H1 (cell line): Measurements from ENCODE around the gene SIK3. TPM values are rescaled to one million over a fixed set of nuclear protein-coding genes. Genes with fewer than 3 reads are reported as not detected.

Source experiments
- CTCF ChIA-PET: fragments of 300-600 bp; sonication (Branson Sonifier 250); formaldehyde crosslinking; loops from one replicate; lab custom pipeline; 2021; ENCODE audit not compliant: partially characterized antibody; lab: Charles Lee
- POLR2A ChIA-PET: fragments of 300-600 bp; sonication (Branson Sonifier 250); formaldehyde crosslinking; loops from one replicate; lab custom pipeline; 2021; ENCODE audit warnings: inconsistent platforms; ENCODE audit not compliant: partially characterized antibody; lab: Charles Lee
- DNase-seq, 2 experiments: peaks; one replicate each; pipeline versions ENCODE4 v3.0.0 to v3.0.0-alpha.2; 2010 to 2022; ENCODE audit warnings: low spot score in 2 of 2, low read depth in 1 of 2, mixed read lengths in 1 of 2
- FAIRE-seq: peaks from 2 replicates; lab custom pipeline; 2011; peaks lifted over from hg19 to GRCh38; lab: Jason Lieb, UNC
- H2AFZ ChIP-seq: 2 replicates; pipeline ENCODE4 v1.8.1; 2012; ENCODE audit warnings: low read length, inconsistent platforms
- H2AK5ac ChIP-seq: 2 replicates; pipeline ENCODE4 v1.6.1; 2013; ENCODE audit warnings: low read depth, low read length
- H2BK120ac ChIP-seq: replicated peaks from 2 replicates; pipeline ENCODE3; 2013; ENCODE audit warnings: low read depth, low read length, inconsistent platforms
- H2BK12ac ChIP-seq: 2 replicates; pipeline ENCODE4 v1.6.1; 2013; ENCODE audit warnings: low read depth, low read length
- H2BK15ac ChIP-seq: 2 replicates; pipeline ENCODE4 v1.6.1; 2013; ENCODE audit warnings: low read length
- H2BK20ac ChIP-seq: 2 replicates; pipeline ENCODE4 v1.6.1; 2013; ENCODE audit warnings: low read length
- H2BK5ac ChIP-seq: 2 replicates; pipeline ENCODE4 v1.6.1; 2013; ENCODE audit warnings: low read depth, low read length
- H3K14ac ChIP-seq: 2 replicates; pipeline ENCODE4 v1.6.1; 2013; ENCODE audit warnings: inconsistent platforms; ENCODE audit not compliant: insufficient read length
- H3K18ac ChIP-seq: 2 replicates; pipeline ENCODE4 v1.6.1; 2013; ENCODE audit warnings: low read length; ENCODE audit errors: extremely low read depth
- H3K23ac ChIP-seq: 2 replicates; pipeline ENCODE4 v1.6.1; 2013; ENCODE audit warnings: inconsistent platforms; ENCODE audit not compliant: insufficient read length
- H3K23me2 ChIP-seq: 2 replicates; pipeline ENCODE4 v1.6.1; 2013; ENCODE audit warnings: low read depth, low read length
- H3K27ac ChIP-seq: 2 replicates; pipeline ENCODE4 v1.6.1; 2011; ENCODE audit warnings: low read depth, low read length, inconsistent platforms
- H3K27me3 ChIP-seq, 4 experiments: replicated peaks in 1 of 4; 1 replicate in 1 of 4; 2 replicates in 3 of 4; pipeline versions ENCODE4 v1.6.1 to v1.8.1; 2011 to 2013; ENCODE audit warnings: low read length in 3 of 4, mild to moderate bottlenecking in 3 of 4, inconsistent platforms in 2 of 4, mixed read lengths in 2 of 4, moderate library complexity in 1 of 4; ENCODE audit not compliant: control insufficient read depth in 3 of 4, insufficient read depth in 3 of 4; ENCODE audit errors: extremely low read depth in 1 of 4
- H3K36me3 ChIP-seq, 4 experiments: 2 replicates each; pipeline versions ENCODE4 v1.6.1 to v1.8.1; 2011 to 2013; ENCODE audit warnings: mild to moderate bottlenecking in 4 of 4, low read length in 3 of 4, moderate library complexity in 2 of 4, control low read depth in 1 of 4, inconsistent platforms in 1 of 4; ENCODE audit not compliant: insufficient read depth in 4 of 4, control insufficient read depth in 2 of 4
- H3K4ac ChIP-seq: replicated peaks from 2 replicates; pipeline ENCODE3; 2013; ENCODE audit warnings: low read length, low read depth, mixed read lengths, inconsistent platforms; ENCODE audit not compliant: insufficient read length
- H3K4me1 ChIP-seq, 4 experiments: replicated peaks in 1 of 4; 1 replicate in 1 of 4; 2 replicates in 3 of 4; pipeline versions ENCODE4 v1.6.1 to v1.8.1; 2011 to 2013; ENCODE audit warnings: low read length in 3 of 4, inconsistent platforms in 2 of 4, mixed read lengths in 1 of 4; ENCODE audit not compliant: insufficient read depth in 4 of 4, control insufficient read depth in 3 of 4
- H3K4me2 ChIP-seq, 2 experiments: 2 replicates each; pipeline versions ENCODE4 v1.6.1 to v1.8.1; 2011 to 2013; ENCODE audit warnings: low read depth in 2 of 2, low read length in 2 of 2, control low read depth in 1 of 2, inconsistent platforms in 1 of 2, mild to moderate bottlenecking in 1 of 2; ENCODE audit not compliant: insufficient read depth in 1 of 2
- H3K4me3 ChIP-seq, 4 experiments: fragments of 200-600, 300-600 bp in 1 of 4; sonication (generic), shearing (Covaris generic), sonication (Bioruptor Twin) in 1 of 4; 2 replicates each; pipeline versions ENCODE4 v1.5.1 to v1.8.1; 2011 to 2016; ENCODE audit warnings: low read length in 4 of 4, low read depth in 3 of 4, control low read depth in 2 of 4, inconsistent platforms in 2 of 4, mild to moderate bottlenecking in 2 of 4, mixed read lengths in 1 of 4, moderate library complexity in 1 of 4; ENCODE audit not compliant: insufficient read depth in 2 of 4; ENCODE audit errors: extremely low read depth in 1 of 4
- H3K56ac ChIP-seq: replicated peaks from 2 replicates; pipeline ENCODE3; 2013; ENCODE audit warnings: low read depth, mild to moderate bottlenecking, mixed read lengths, low read length, inconsistent platforms; ENCODE audit not compliant: insufficient read length
- H3K79me1 ChIP-seq: 2 replicates; pipeline ENCODE4 v1.6.1; 2013; ENCODE audit warnings: low read depth, low read length, control low read depth
- H3K79me2 ChIP-seq, 2 experiments: 2 replicates each; pipeline versions ENCODE4 v1.6.1 to v1.8.1; 2012 to 2013; ENCODE audit warnings: low read length in 2 of 2, mild to moderate bottlenecking in 2 of 2, inconsistent platforms in 1 of 2; ENCODE audit not compliant: insufficient read depth in 2 of 2, control insufficient read depth in 1 of 2
- H3K9ac ChIP-seq, 4 experiments: replicated peaks in 1 of 4; 1 replicate in 1 of 4; 2 replicates in 3 of 4; pipeline versions ENCODE4 v1.6.1 to v1.8.1; 2011 to 2013; ENCODE audit warnings: low read depth in 3 of 4, low read length in 3 of 4, control low read depth in 2 of 4, mild to moderate bottlenecking in 2 of 4, moderate library complexity in 2 of 4, inconsistent platforms in 1 of 4; ENCODE audit errors: extremely low read depth in 1 of 4
- H3K9me3 ChIP-seq, 2 experiments: 2 replicates each; pipeline versions ENCODE4 v1.6.1 to v1.8.1; 2012 to 2013; ENCODE audit warnings: mild to moderate bottlenecking in 2 of 2, moderate library complexity in 2 of 2, control low read depth in 1 of 2, inconsistent platforms in 1 of 2, low read depth in 1 of 2, low read length in 1 of 2, mixed read lengths in 1 of 2; ENCODE audit not compliant: insufficient read depth in 2 of 2
- H4K20me1 ChIP-seq, 2 experiments: replicated peaks in 1 of 2; 2 replicates each; pipeline versions ENCODE3 to v1.8.1; 2011 to 2013; ENCODE audit warnings: inconsistent platforms in 2 of 2, low read length in 2 of 2, mild to moderate bottlenecking in 1 of 2; ENCODE audit not compliant: insufficient read depth in 2 of 2, control insufficient read depth in 1 of 2
- H4K5ac ChIP-seq: 2 replicates; pipeline ENCODE4 v1.6.1; 2013; ENCODE audit warnings: low read length, low read depth, mixed read lengths, inconsistent platforms; ENCODE audit not compliant: insufficient read length
- H4K8ac ChIP-seq: 2 replicates; pipeline ENCODE4 v1.8.0; 2013; ENCODE audit warnings: mild to moderate bottlenecking, moderate library complexity, low read length, inconsistent platforms; ENCODE audit not compliant: insufficient read depth; ENCODE audit errors: extremely low read depth
- H4K91ac ChIP-seq: replicated peaks from 2 replicates; pipeline ENCODE3; 2013; ENCODE audit warnings: low read length, mixed read lengths, inconsistent platforms; ENCODE audit not compliant: insufficient read length
- CBX8 ChIP-seq: fragments of 300-800, 300-1000 bp; sonication (generic); IDR thresholded peaks from 2 replicates; pipeline ENCODE4 v1.7.1; 2016; ENCODE audit warnings: low read depth, low read length, borderline replicate concordance
- MAX ChIP-seq: IDR thresholded peaks from 2 replicates; pipeline ENCODE4 v1.6.1; 2012; ENCODE audit warnings: inconsistent platforms
- POLR2A ChIP-seq, 2 experiments: IDR thresholded peaks; 1 replicate in 1 of 2; 2 replicates in 1 of 2; pipeline ENCODE4 v1.6.1; 2011; ENCODE audit warnings: low read depth in 2 of 2, low read length in 2 of 2, mild to moderate bottlenecking in 2 of 2; ENCODE audit errors: control extremely low read depth in 1 of 2
- POLR2AphosphoS5 ChIP-seq: IDR thresholded peaks from 2 replicates; pipeline ENCODE4 v1.6.1; 2011; ENCODE audit warnings: low read depth, low read length
- POU5F1 ChIP-seq: IDR thresholded peaks from 2 replicates; pipeline ENCODE4 v1.6.1; 2011; ENCODE audit warnings: low read depth, mild to moderate bottlenecking, low read length, moderate library complexity
- RBBP5 ChIP-seq: IDR thresholded peaks from 2 replicates; pipeline ENCODE4 v1.7.1; 2012; ENCODE audit warnings: low read depth, mild to moderate bottlenecking, inconsistent platforms, low read length, moderate library complexity, borderline replicate concordance
- RXRA ChIP-seq: IDR thresholded peaks from 2 replicates; pipeline ENCODE4 v1.6.1; 2011; ENCODE audit warnings: low read depth, mild to moderate bottlenecking, low read length, moderate library complexity; ENCODE audit not compliant: insufficient read depth
- SIN3A ChIP-seq, 2 experiments: IDR thresholded peaks in 1 of 2; conservative IDR thresholded peaks in 1 of 2; 2 replicates each; pipeline ENCODE4 v1.6.1; 2011 to 2012; ENCODE audit warnings: low read length in 2 of 2, improper control_type of control experiment in 1 of 2, low read depth in 1 of 2, mild to moderate bottlenecking in 1 of 2
- SIX5 ChIP-seq: IDR thresholded peaks from 2 replicates; pipeline ENCODE4 v1.6.1; 2011; ENCODE audit warnings: mild to moderate bottlenecking, low read depth, low read length
- SP1 ChIP-seq: IDR thresholded peaks from 2 replicates; pipeline ENCODE4 v1.6.1; 2011; ENCODE audit warnings: low read depth, low read length
- TBP ChIP-seq: IDR thresholded peaks from 2 replicates; pipeline ENCODE4 v1.6.1; 2011; ENCODE audit warnings: low read depth, low read length, improper control_type of control experiment
- TCF12 ChIP-seq: IDR thresholded peaks from 2 replicates; pipeline ENCODE4 v1.6.1; 2011; ENCODE audit warnings: low read depth, mild to moderate bottlenecking, low read length
- USF2 ChIP-seq: IDR thresholded peaks from 2 replicates; pipeline ENCODE4 v1.6.1; 2011; ENCODE audit warnings: low read length, improper control_type of control experiment
- YY1 ChIP-seq: IDR thresholded peaks from 2 replicates; pipeline ENCODE4 v1.6.1; 2011; ENCODE audit warnings: low read depth, mild to moderate bottlenecking, low read length
- WGBS, 2 experiments: shearing (Covaris generic) in 1 of 2; methylation state at CpG; one replicate each; pipeline versions ENCODE4 v1.1.6 to v1.1.7; 2013 to 2015; ENCODE audit warnings: low lambda C conversion rate in 2 of 2, mixed read lengths in 2 of 2, inconsistent platforms in 1 of 2, low coverage in 1 of 2, missing lambda C conversion rate in 1 of 2; ENCODE audit not compliant: insufficient replicate concordance in 2 of 2, insufficient coverage in 1 of 2, insufficient read length in 1 of 2; ENCODE audit errors: extremely low coverage in 1 of 2, missing lambda C conversion rate in 1 of 2; 5-methylcytosine and 5-hydroxymethylcytosine counted together
- polyA plus RNA-seq, 7 experiments: library from polyadenylated mRNA; depleted of rRNA in 3 of 7; stranded (reverse) in 5 of 7; unstranded in 2 of 7; fragments of >200 nt in 5 of 7; fragments of 200-250 nt in 2 of 7; gene quantifications; 1 replicate in 5 of 7; 2 replicates in 1 of 7; 4 replicates in 1 of 7; pipeline versions ENCODE4 v1.2.1 to v1.2.3, GENCODE V29; 2011 to 2013; ENCODE audit warnings: missing spikeins in 2 of 7, mixed read lengths in 2 of 7
- total RNA-seq: library from RNA; stranded (reverse); fragmentation: NEBNext Ultra II Directional; extraction: Animal tissue kit (Norgen Biotek cat#: 25700); gene quantifications from 2 replicates; pipeline ENCODE4 v1.2.1, GENCODE V29; 2021

Gene SIK3
- total and polyA plus RNA-seq, 2 of the 8 experiments (the other 6 are each of a cell fraction or from before 2014, with no cell fraction given) = 19.9 to 32.1 TPM

GRCh38 chr11:116807601-116808261 lies 290.5 kb downstream of the SIK3 start:
- Histone ChIP-seq H4K8ac (no peak overlapping the region), H3K79me2 (no peaks in the 10 kb centered on the region), H3K4me2 (no peak overlapping the region), H3K9ac (no peak overlapping the region), H3K27ac (no peak overlapping the region), H2AK5ac (no peak overlapping the region), H4K91ac (no peak overlapping the region), H2AFZ (no peak overlapping the region; the same call in 1 of the 2 replicates), H2BK15ac (no peak overlapping the region), H2BK20ac (no peak overlapping the region), H3K36me3 (no peaks in the 10 kb centered on the region), H3K18ac (no peak overlapping the region), H3K23me2 (no peaks in the 10 kb centered on the region), H3K56ac (no peak overlapping the region), H3K4ac (no peak overlapping the region), H4K5ac (no peak overlapping the region), H2BK120ac (no peak overlapping the region), H3K27me3 (no peaks in the 10 kb centered on the region), H2BK12ac (no peak overlapping the region), H3K4me3 (no peak overlapping the region), H3K79me1 (no peaks in the 10 kb centered on the region), H3K4me1 (no peaks in the 10 kb centered on the region), H3K9me3 (no peaks in the 10 kb centered on the region), H2BK5ac (no peak overlapping the region), H3K23ac (no peak overlapping the region), H4K20me1 (no peaks in the 10 kb centered on the region), H3K14ac (no peak overlapping the region)
- DNase-seq = no peak
- ChIA-PET POLR2A (no interaction called here), CTCF (no interaction called here)
- no peak for FAIRE-seq
- 89% methylated on average over 6 of the region's 6 CpGs; no CpG with 5 or more reads in 1 of the 2 experiments for WGBS, 2 experiments
- TF ChIP-seq USF2 = no peak
- no peak for TF ChIP-seq RXRA
- no peak for TF ChIP-seq POU5F1
- TF ChIP-seq TBP = no peak
- TF ChIP-seq RBBP5 = no peak
- no peak for TF ChIP-seq SIN3A (conservative IDR thresholded peaks at IDR 0.05 in 1 of 2, IDR thresholded peaks at IDR 0.05 in 1 of 2; ENCODE audit: low read depth in 1 of 2, low read length in 2 of 2)
- no peak for TF ChIP-seq SIX5
- TF ChIP-seq MAX = no peak
- TF ChIP-seq TCF12 = no peak
- no peak for TF ChIP-seq POLR2AphosphoS5
- no peak for TF ChIP-seq YY1
- no peak for TF ChIP-seq POLR2A (IDR thresholded peaks at IDR 0.05; ENCODE audit: control extremely low read depth in 1 of 2, low read depth in 2 of 2, low read length in 2 of 2)
- TF ChIP-seq SP1 = no peak
- TF ChIP-seq CBX8 = no peak
